Stomach (tissue), 9 donors: ENCODE data around the gene CLASP2. TPM values are rescaled to one million over a fixed set of nuclear protein-coding genes. Genes with fewer than 3 reads are reported as not detected.

Experiments used
- DNase-seq, 2 donors: peaks; one replicate each; pipeline versions ENCODE4 v3.0.0 to v3.0.0-alpha.2; 2013 to 2019
- H3K27ac ChIP-seq, 5 donors: fragments of 200-600 bp in 4 of 5; sonication (generic) in 4 of 5; one replicate each; pipeline ENCODE4 v1.5.1; 2013 to 2019; ENCODE audit warnings: mild to moderate bottlenecking in 1 of 5, moderate library complexity in 1 of 5
- H3K27me3 ChIP-seq, 3 donors: fragments of 200-600 bp; sonication (generic); one replicate each; pipeline ENCODE4 v1.5.1; 2017 to 2019; ENCODE audit warnings: mixed run types in 1 of 3
- H3K36me3 ChIP-seq, 4 donors: fragments of 200-600 bp; sonication (generic); 1 replicate in 3 of 4; 2 replicates in 1 of 4; pipeline ENCODE4 v1.5.1; 2016 to 2019
- H3K4me1 ChIP-seq, 4 donors: fragments of 200-600 bp; sonication (generic); one replicate each; pipeline ENCODE4 v1.5.1; 2016 to 2019
- H3K4me3 ChIP-seq, 4 donors: fragments of 200-600 bp; sonication (generic) in 3 of 4; one replicate each; pipeline ENCODE4 v1.5.1; 2016 to 2019; ENCODE audit warnings: mild to moderate bottlenecking in 1 of 4
- H3K9me3 ChIP-seq, 4 donors: fragments of 200-600 bp; sonication (generic); one replicate each; pipeline ENCODE4 v1.5.1; 2016 to 2019
- EP300 ChIP-seq: sonication (generic); formaldehyde crosslinking; IDR thresholded peaks from one replicate; pipeline ENCODE4 v1.6.1; 2017; ENCODE audit warnings: antibody characterized with exemption
- POLR2A ChIP-seq, 4 donors: fragments of 450-650 bp; IDR thresholded peaks; one replicate each; pipeline ENCODE4 v1.6.1; 2016; ENCODE audit warnings: antibody characterized with exemption in 4 of 4, control low read depth in 2 of 4, mild to moderate bottlenecking in 1 of 4, moderate library complexity in 1 of 4
- POLR2AphosphoS5 ChIP-seq, 3 donors: sonication (generic); formaldehyde crosslinking; IDR thresholded peaks; one replicate each; pipeline ENCODE4 v1.6.1; 2016; ENCODE audit warnings: antibody characterized with exemption in 3 of 3
- WGBS, 5 donors: extraction: QIAGEN DNeasy Blood & Tissue Kit in 3 of 5; methylation state at CpG; one replicate each; pipeline versions ENCODE4 v1.1.5 to v1.1.7; 2013 to 2018; 5-methylcytosine and 5-hydroxymethylcytosine counted together
- intact Hi-C: fragments of 100-400 bp; cut with DNase I; formaldehyde crosslinking; loops from one replicate; pipeline ENCODE4 v1.15.1; 2023; ENCODE audit warnings: low total_unique reads
- polyA plus RNA-seq, 3 donors: library from polyadenylated mRNA; stranded (reverse); fragments of 200-250 nt; gene quantifications; one replicate each; pipeline ENCODE4 v1.2.3, GENCODE V29; 2013
- total RNA-seq, 5 donors: library from RNA; depleted of rRNA; stranded (reverse); fragments of >200 nt; gene quantifications; one replicate each; pipeline versions ENCODE4 v1.1.0 to v1.2.3, GENCODE V29; 2014 to 2016
- TF ChIP-seq, protein P1 (sequence below), 7 experiments: fragments of 450-650 bp in 4 of 7; fragments of 200-600 bp in 3 of 7; sonication (generic) in 3 of 7; IDR thresholded peaks; one replicate each; pipeline ENCODE4 v1.5.1; 2016 to 2019; ENCODE audit warnings: antibody characterized with exemption in 7 of 7, control low read depth in 2 of 7, mild to moderate bottlenecking in 1 of 7
- donor health status: healthy with polysubstance abuse.
- donor health status: Bipolar disorder and iron deficiency.
- donor health status: healthy.

CLASP2 gene
- total and polyA plus RNA-seq, 8 donors: 6.3 to 136 (median 44.1) TPM

DNA sequence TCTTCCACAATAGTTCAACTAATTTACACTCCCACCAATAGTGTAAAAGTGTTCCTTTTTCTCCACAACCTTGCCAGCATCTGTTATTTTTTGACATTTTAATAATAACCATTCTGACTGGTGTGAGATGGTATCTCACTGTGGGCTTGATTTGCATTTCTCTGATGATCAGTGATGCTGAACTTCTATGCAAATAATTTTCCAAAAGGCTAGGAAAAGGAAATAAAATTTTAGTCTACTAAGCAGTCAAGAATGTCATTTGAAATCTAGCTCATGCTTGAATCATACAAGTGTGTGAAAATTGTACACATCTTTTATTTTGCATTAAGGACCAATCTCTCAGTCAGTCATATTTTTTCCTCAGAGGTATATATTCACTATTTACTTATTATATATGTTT lies 176.1 kb downstream of the CLASP2 start:
- Histone ChIP-seq H3K4me3 (no peak overlapping the region), H3K27ac (no peak overlapping the region), H3K9me3 (no peaks in the 10 kb centered on the region), H3K4me1 (no peaks in the 10 kb centered on the region), H3K36me3 (peaks cover 10 to 79% (median 71%) of the 10 kb centered on the region in 4 donors), H3K27me3 (no peaks in the 10 kb centered on the region)
- no peak for DNase-seq
- TF ChIP-seq POLR2AphosphoS5 (IDR thresholded peaks at IDR 0.05) (no peak), POLR2A (IDR thresholded peaks at IDR 0.05) (no peak), EP300 (no peak)
- TF ChIP-seq, protein P1, sequence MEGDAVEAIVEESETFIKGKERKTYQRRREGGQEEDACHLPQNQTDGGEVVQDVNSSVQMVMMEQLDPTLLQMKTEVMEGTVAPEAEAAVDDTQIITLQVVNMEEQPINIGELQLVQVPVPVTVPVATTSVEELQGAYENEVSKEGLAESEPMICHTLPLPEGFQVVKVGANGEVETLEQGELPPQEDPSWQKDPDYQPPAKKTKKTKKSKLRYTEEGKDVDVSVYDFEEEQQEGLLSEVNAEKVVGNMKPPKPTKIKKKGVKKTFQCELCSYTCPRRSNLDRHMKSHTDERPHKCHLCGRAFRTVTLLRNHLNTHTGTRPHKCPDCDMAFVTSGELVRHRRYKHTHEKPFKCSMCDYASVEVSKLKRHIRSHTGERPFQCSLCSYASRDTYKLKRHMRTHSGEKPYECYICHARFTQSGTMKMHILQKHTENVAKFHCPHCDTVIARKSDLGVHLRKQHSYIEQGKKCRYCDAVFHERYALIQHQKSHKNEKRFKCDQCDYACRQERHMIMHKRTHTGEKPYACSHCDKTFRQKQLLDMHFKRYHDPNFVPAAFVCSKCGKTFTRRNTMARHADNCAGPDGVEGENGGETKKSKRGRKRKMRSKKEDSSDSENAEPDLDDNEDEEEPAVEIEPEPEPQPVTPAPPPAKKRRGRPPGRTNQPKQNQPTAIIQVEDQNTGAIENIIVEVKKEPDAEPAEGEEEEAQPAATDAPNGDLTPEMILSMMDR (IDR thresholded peaks at IDR 0.05): no peak
- intact Hi-C loops: no loop called here

DNA sequence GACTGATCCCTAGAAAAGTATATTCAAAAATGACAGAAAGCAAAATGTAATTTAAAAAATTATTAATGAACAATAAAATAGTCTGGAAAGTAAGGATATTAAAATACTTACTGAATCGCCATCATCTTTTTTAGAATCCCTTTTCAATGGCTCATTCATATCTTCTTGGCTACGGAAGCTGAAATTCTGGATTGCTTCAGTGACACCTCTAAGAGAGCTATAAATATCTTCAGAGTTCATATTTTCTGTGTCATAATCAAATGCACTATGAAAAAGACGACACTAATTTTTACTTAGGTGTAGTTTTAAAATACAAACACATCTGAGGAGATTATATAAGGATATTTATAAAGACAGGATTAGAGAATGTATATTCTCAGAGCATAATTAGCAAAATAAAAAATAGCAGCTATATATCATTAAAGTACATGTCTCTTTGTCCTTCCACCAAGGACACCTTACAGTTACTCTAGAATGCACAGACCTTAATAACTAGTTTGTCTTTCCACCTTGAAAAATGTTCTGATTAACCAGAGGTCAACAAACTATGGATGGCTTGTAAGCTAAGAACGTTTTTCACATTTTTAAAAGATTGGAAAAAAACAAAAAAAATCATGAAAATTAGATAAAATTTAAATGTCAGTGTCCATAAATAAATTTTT lies 179.2 kb downstream of the CLASP2 start:
- TF ChIP-seq POLR2A (IDR thresholded peaks at IDR 0.05): no peak
- TF ChIP-seq POLR2AphosphoS5 (IDR thresholded peaks at IDR 0.05): no peak
- TF ChIP-seq EP300: no peak
- TF ChIP-seq, protein P1 (IDR thresholded peaks at IDR 0.05): no peak
- no peaks in the 10 kb centered on the region for H3K4me1 ChIP-seq
- 81 to 93% (median 90%) methylated on average over 4 of the region's 4 CpGs for WGBS, 5 donors
- H3K36me3 ChIP-seq: peaks cover 24 to 81% (median 76%) of the 10 kb centered on the region in 4 donors
- H3K27me3 ChIP-seq: no peaks in the 10 kb centered on the region
- H3K4me3 ChIP-seq: no peak overlapping the region
- H3K27ac ChIP-seq: no peak overlapping the region
- no peak for DNase-seq
- intact Hi-C loops: no loop called here
- no peaks in the 10 kb centered on the region for H3K9me3 ChIP-seq

DNA sequence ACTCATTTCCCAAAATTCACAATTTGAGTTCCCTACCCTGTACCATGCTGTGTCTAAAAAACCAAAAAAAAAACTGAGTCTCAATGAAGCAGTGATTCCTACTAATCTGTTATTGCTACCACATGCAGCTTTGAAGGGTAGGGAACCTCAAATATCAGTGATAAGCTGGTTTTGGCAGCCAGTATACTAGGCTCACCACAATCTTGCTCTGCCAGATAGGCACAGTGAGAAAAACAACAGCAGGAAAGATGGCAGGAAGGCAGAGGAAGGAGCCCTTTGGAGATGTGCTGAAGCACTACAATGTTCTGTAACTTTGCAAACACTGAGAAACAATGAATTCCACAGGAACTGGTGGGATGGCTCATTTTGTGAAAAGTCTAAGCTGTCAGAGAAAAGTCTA lies 180.9 kb downstream of the CLASP2 start:
- no peaks in the 10 kb centered on the region for H3K9me3 ChIP-seq
- H3K4me1 ChIP-seq: no peaks in the 10 kb centered on the region
- H3K36me3 ChIP-seq: peaks cover 18 to 86% (median 75%) of the 10 kb centered on the region in 4 donors
- intact Hi-C loops: no loop called here
- H3K4me3 ChIP-seq: no peak overlapping the region
- no peak overlapping the region for H3K27ac ChIP-seq
- H3K27me3 ChIP-seq: no peaks in the 10 kb centered on the region
- DNase-seq: no peak
- TF ChIP-seq POLR2AphosphoS5 (IDR thresholded peaks at IDR 0.05) (no peak), EP300 (no peak), POLR2A (IDR thresholded peaks at IDR 0.05) (no peak)
- TF ChIP-seq, protein P1 (IDR thresholded peaks at IDR 0.05): no peak

DNA sequence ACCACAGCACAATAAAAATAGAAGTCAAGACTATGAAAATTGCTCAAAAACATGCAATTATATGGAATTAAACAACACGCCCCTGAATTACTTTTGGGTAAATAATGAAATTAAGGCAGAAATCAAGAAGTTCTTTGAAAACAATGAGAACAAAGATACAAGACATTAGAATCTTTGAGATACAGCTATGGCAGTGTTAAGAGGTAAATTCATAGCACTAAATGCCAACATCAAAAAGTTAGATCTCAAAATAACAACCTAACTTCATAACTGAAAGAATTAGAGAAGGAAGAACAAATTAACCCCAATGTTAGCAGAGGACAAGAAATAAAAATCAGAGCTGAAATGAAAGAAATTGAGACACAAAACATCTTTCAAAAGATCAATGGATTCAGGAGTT lies 191.3 kb downstream of the CLASP2 start:
- Histone ChIP-seq H3K27me3 (no peaks in the 10 kb centered on the region), H3K4me3 (no peak overlapping the region), H3K36me3 (peaks cover 11 to 94% (median 69%) of the 10 kb centered on the region in 4 donors), H3K27ac (no peak overlapping the region), H3K9me3 (peaks cover 0 to 27% (median 21%) of the 10 kb centered on the region in 4 donors), H3K4me1 (no peaks in the 10 kb centered on the region)
- intact Hi-C loops: no loop called here
- DNase-seq: no peak
- TF ChIP-seq POLR2A (IDR thresholded peaks at IDR 0.05) (no peak), EP300 (no peak), POLR2AphosphoS5 (IDR thresholded peaks at IDR 0.05) (no peak)
- TF ChIP-seq, protein P1 (IDR thresholded peaks at IDR 0.05): no peak
- 95 to 100% (median 98%) methylated on average over 1 of the region's 1 CpG for WGBS, 5 donors
